SU-DHL-6 (cell line): ENCODE data around the gene CD6.

Experiments
- EZH2phosphoT487 ChIP-seq: fragments of 200-600 bp; sonication (generic), shearing (Covaris generic); conservative IDR thresholded peaks from 2 replicates; pipeline ENCODE4 v1.6.1; 2018; ENCODE audit warnings: mild to moderate bottlenecking, antibody characterized with exemption, low read length, moderate library complexity, mixed read lengths
- TF ChIP-seq, protein P1 (sequence below): fragments of 200-600 bp; sonication (generic); IDR thresholded peaks from one replicate; pipeline ENCODE4 v1.5.1; 2017; ENCODE audit warnings: antibody characterized with exemption, mild to moderate bottlenecking, low read length, moderate library complexity; ENCODE audit not compliant: insufficient read depth, poor library complexity, severe bottlenecking

DNA sequence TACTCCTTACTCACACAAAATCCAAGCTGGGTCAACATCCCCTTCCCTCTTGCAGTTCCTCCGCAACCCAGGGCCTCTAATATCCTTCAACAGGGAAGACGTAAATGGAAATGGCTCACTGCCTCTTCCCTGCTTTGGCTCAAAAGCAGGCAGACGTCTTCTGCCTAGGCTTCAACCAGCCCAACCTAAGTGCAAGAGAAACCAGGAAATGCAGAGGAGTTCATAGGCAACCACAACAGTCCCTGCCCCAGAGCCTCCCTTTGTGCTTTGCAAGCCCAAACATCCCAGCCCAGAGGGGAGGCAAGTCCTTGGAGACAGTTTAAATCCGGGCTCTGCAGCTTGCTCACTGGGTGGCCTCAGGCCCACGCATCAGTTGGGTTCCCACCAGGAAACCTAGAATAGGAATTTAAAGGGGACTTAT is 33.3 kb downstream of the CD6 start:
- TF ChIP-seq, protein P1, sequence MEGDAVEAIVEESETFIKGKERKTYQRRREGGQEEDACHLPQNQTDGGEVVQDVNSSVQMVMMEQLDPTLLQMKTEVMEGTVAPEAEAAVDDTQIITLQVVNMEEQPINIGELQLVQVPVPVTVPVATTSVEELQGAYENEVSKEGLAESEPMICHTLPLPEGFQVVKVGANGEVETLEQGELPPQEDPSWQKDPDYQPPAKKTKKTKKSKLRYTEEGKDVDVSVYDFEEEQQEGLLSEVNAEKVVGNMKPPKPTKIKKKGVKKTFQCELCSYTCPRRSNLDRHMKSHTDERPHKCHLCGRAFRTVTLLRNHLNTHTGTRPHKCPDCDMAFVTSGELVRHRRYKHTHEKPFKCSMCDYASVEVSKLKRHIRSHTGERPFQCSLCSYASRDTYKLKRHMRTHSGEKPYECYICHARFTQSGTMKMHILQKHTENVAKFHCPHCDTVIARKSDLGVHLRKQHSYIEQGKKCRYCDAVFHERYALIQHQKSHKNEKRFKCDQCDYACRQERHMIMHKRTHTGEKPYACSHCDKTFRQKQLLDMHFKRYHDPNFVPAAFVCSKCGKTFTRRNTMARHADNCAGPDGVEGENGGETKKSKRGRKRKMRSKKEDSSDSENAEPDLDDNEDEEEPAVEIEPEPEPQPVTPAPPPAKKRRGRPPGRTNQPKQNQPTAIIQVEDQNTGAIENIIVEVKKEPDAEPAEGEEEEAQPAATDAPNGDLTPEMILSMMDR = no peak
- no peak for TF ChIP-seq EZH2phosphoT487
